Neuron (in vitro differentiated cells): Measurements from ENCODE around the gene CWC27.
"Not testable (repeated sequence)": the region's sequence is repeated elsewhere in the genome, so short reads cannot be mapped to it uniquely, and the experiment has no call there.

Source experiments
- H2AFZ ChIP-seq: one replicate; pipeline ENCODE4 v1.6.1; 2013; ENCODE audit warnings: low read depth, mild to moderate bottlenecking, inconsistent platforms, low read length, moderate library complexity
- H3K27me3 ChIP-seq: one replicate; pipeline ENCODE4 v1.6.1; 2013; ENCODE audit warnings: low read length; ENCODE audit not compliant: insufficient read depth
- H3K36me3 ChIP-seq: one replicate; pipeline ENCODE4 v1.6.1; 2013; ENCODE audit warnings: low read length; ENCODE audit not compliant: insufficient read depth
- H3K4me1 ChIP-seq: one replicate; pipeline ENCODE4 v1.6.1; 2013; ENCODE audit warnings: low read length; ENCODE audit not compliant: insufficient read depth
- H3K4me3 ChIP-seq: 2 replicates; pipeline ENCODE4 v1.5.1; 2013; ENCODE audit warnings: mild to moderate bottlenecking, low read length, moderate library complexity
- H3K9me3 ChIP-seq: one replicate; pipeline ENCODE4 v1.6.1; 2013; ENCODE audit warnings: low read length

Gene CWC27

GRCh38 chr5:64914396-64914795, 145.7 kb downstream of the CWC27 start:
- Histone ChIP-seq H2AFZ (no peak overlapping the region), H3K4me1 (no peaks in the 10 kb centered on the region), H3K9me3 (peaks cover 2% of the 10 kb centered on the region), H3K36me3 (no peaks in the 10 kb centered on the region), H3K4me3 (no peak overlapping the region), H3K27me3 (no peaks in the 10 kb centered on the region)

GRCh38 chr5:64918083-64918482, 149.4 kb downstream of the CWC27 start:
- Histone ChIP-seq H3K4me3 (no peak overlapping the region), H3K36me3 (no peaks in the 10 kb centered on the region), H3K27me3 (no peaks in the 10 kb centered on the region), H3K4me1 (no peaks in the 10 kb centered on the region), H3K9me3 (peaks cover 7% of the 10 kb centered on the region), H2AFZ (no peak overlapping the region)

GRCh38 chr5:64921386-64921785, 152.7 kb downstream of the CWC27 start:
- no peak overlapping the region for H3K4me3 ChIP-seq

GRCh38 chr5:64923151-64923685, 154.5 kb downstream of the CWC27 start:
- H3K4me1 ChIP-seq = no peaks in the 10 kb centered on the region
- H3K27me3 ChIP-seq = no peaks in the 10 kb centered on the region
- no peaks in the 10 kb centered on the region for H3K36me3 ChIP-seq
- H2AFZ ChIP-seq = no peak overlapping the region
- H3K4me3 ChIP-seq = no peak overlapping the region
- peaks cover 7% of the 10 kb centered on the region for H3K9me3 ChIP-seq

More at GRCh38 chr5:64921386-64921785, 152.7 kb downstream of the CWC27 start:
- Histone ChIP-seq H2AFZ (no peak overlapping the region), H3K9me3 (peaks cover 7% of the 10 kb centered on the region), H3K36me3 (no peaks in the 10 kb centered on the region), H3K27me3 (no peaks in the 10 kb centered on the region), H3K4me1 (no peaks in the 10 kb centered on the region)

DNA sequence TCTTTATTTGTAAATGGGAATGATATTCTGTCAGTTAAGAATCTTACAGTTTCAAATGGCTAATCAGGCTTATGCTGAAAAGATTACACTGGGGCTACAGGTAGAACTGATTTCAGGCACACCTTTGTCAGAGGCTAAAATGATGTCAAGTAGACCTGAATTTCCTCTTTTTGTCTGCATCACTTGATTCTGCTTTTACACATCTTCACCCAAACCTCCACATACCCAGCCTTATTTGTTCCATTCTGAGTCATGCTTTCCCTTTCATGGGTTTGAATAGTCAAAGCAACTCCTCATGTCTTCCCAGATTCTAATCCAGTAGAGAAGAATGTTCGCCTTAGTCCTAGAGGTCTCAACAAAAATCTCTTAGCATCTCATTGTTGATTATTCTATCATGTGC, 156.4 kb downstream of the CWC27 start:
- Histone ChIP-seq H3K9me3 (peaks cover 3% of the 10 kb centered on the region), H3K4me3 (no peak overlapping the region), H3K36me3 (no peaks in the 10 kb centered on the region), H3K4me1 (no peaks in the 10 kb centered on the region), H2AFZ (no peak overlapping the region), H3K27me3 (no peaks in the 10 kb centered on the region)

DNA sequence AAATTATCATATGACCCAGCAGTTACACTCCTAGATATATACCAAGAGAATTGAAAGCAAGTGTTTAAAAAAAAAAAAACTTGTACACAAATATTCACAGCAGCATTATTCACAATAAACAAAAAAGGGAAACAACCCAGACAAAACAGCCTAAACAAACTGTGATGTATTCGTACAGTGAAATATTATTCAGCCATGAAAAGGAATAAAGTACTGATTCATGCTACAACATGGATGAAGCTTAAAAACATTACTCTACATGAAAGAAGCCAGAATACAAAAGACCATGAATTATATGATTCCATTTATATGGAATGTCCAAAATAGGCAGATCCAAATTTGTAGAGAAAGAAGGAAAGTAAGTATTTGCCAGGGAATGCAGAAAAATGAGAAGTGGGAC, 161.1 kb downstream of the CWC27 start:
- H2AFZ ChIP-seq = no peak overlapping the region
- H3K4me3 ChIP-seq = no peak overlapping the region
- no peaks in the 10 kb centered on the region for H3K27me3 ChIP-seq
- H3K9me3 ChIP-seq = no peaks in the 10 kb centered on the region
- H3K4me1 ChIP-seq = no peaks in the 10 kb centered on the region
- H3K36me3 ChIP-seq = no peaks in the 10 kb centered on the region

DNA sequence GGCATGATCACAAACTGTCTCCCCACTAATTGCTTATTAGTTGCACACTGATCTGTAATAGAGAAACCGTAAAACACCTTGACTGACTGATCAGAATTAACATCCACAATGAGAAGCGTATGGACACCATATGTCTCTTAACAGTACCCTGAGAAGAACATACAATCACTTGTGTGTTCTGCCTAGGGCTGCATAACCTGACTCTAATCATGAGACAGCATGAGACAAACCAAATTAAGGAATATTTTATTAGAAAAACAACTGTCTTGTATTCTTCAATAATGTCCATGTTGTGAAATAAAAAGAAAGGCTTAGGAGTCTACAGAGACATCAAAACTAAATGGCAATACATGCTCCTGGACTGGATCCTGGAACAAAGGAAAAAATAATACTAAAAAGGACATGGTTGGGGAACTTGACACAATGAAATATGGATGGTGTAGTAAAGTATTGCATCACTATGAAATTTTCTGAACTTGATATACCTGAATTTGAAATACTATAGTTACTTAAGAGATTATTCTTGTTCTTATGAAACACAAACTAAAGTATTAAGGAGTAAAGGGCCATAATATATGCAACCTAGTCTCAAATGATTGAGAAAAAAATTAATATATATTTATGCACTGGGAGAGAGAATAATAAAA, 162.1 kb downstream of the CWC27 start:
- Histone ChIP-seq H3K36me3 (no peaks in the 10 kb centered on the region), H3K4me1 (no peaks in the 10 kb centered on the region), H3K27me3 (no peaks in the 10 kb centered on the region), H3K9me3 (no peaks in the 10 kb centered on the region), H3K4me3 (no peak overlapping the region), H2AFZ (no peak overlapping the region)

GRCh38 chr5:64939422-64939771, 170.7 kb downstream of the CWC27 start:
- H3K4me1 ChIP-seq, H3K27me3 ChIP-seq: not testable (repeated sequence)

DNA sequence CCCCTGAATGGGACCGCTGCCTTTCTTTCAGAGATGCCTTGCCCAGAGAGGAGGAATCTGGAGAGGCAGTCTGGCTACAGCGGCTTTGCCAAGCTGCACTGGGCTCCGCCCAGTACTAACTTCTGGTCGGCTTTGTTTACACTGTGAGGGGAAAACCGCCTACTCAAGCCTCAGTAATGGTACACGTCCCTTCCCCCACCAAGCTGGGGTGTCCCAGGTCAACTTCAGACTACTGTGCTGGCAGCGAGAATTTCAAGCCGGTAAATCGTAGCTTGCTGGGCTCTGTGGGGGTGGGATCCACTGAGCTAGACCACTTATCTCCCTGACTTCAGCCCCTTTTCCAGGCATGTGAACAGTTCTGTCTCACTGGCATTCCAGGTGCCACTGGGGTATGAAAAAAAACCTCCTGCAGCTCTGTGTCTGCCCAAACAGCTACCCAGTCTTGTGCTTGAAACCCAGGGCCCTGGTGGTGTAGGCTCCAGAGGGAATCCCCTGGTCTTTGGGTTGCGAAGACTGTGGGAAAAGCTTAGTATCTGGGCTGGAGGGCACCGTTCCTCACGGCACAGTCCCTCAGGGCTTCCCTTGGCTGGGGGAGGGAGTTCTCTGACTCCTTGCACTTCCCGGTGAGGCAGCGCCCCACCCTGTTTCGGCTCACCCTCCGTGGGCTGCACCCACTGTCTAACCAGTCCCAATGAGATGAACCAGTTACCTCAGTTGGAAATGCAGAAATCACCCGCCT, 171.2 kb downstream of the CWC27 start:
- Histone ChIP-seq H3K36me3 (no peaks in the 10 kb centered on the region), H3K4me1 (no peaks in the 10 kb centered on the region), H2AFZ (no peak overlapping the region), H3K4me3 (no peak overlapping the region), H3K27me3 (no peaks in the 10 kb centered on the region), H3K9me3 (no peaks in the 10 kb centered on the region)

More at GRCh38 chr5:64939422-64939771, 170.7 kb downstream of the CWC27 start:
- H3K36me3 ChIP-seq, H2AFZ ChIP-seq, H3K9me3 ChIP-seq, H3K4me3 ChIP-seq: not testable (repeated sequence)

DNA sequence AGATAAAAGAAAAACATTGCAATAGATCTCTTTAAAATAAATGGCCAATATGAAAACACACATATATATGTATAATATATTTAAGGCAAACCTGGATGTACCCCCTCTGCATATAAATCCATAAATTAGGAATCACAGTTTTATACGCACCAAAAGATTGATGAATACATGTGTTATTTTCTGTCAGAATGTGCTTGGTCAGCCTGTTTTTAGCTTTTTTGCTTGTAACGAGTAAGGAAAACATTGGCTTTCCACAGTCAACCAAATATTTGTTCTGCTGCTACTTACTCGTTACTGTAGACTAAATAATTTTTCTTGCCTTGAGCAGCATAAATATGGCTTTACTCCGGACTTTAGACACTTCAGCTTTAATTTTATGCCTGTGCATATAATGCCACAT, 173.7 kb downstream of the CWC27 start:
- no peaks in the 10 kb centered on the region for H3K36me3 ChIP-seq
- H2AFZ ChIP-seq = no peak overlapping the region
- H3K27me3 ChIP-seq = no peaks in the 10 kb centered on the region
- H3K4me1 ChIP-seq = no peaks in the 10 kb centered on the region
- no peaks in the 10 kb centered on the region for H3K9me3 ChIP-seq
- no peak overlapping the region for H3K4me3 ChIP-seq

GRCh38 chr5:64944868-64945267, 176.1 kb downstream of the CWC27 start:
- Histone ChIP-seq H3K27me3 (no peaks in the 10 kb centered on the region), H3K4me1 (no peaks in the 10 kb centered on the region), H3K4me3 (no peak overlapping the region), H3K9me3 (no peaks in the 10 kb centered on the region), H3K36me3 (no peaks in the 10 kb centered on the region), H2AFZ (no peak overlapping the region)

DNA sequence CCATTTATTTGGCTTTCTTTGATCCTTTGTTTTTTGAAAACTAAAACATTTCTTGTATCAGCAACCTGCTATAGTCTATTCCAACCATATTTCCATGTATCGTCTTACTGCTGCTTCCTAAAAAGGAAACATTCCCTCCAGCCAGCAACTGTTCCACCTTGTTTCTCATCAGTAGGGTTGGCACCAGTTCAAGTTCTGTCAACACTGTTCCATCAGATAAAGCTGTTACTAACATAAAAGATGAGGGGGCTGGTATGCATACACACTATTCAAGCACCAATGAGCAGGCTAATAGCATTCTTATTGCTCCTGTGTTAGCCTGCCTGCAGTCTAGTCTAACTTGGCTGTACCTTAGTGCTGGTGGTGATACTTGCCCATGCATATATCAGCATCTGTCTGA, 178.3 kb downstream of the CWC27 start:
- no peak overlapping the region for H3K4me3 ChIP-seq
- H3K4me1 ChIP-seq = no peaks in the 10 kb centered on the region
- no peaks in the 10 kb centered on the region for H3K9me3 ChIP-seq
- no peaks in the 10 kb centered on the region for H3K36me3 ChIP-seq
- no peaks in the 10 kb centered on the region for H3K27me3 ChIP-seq
- no peak overlapping the region for H2AFZ ChIP-seq

GRCh38 chr5:64947801-64948200, 179.1 kb downstream of the CWC27 start:
- H2AFZ ChIP-seq = no peak overlapping the region
- no peak overlapping the region for H3K4me3 ChIP-seq
- no peaks in the 10 kb centered on the region for H3K27me3 ChIP-seq
- no peaks in the 10 kb centered on the region for H3K4me1 ChIP-seq
- no peaks in the 10 kb centered on the region for H3K9me3 ChIP-seq
- H3K36me3 ChIP-seq = no peaks in the 10 kb centered on the region
